HG02798 (cell line): Measurements from ENCODE around the gene CLN3.
"Not testable (repeated sequence)": the region's sequence is repeated elsewhere in the genome, so short reads cannot be mapped to it uniquely, and the experiment has no call there.

Experiments
- ATAC-seq: cut with Tn5 transposase; IDR thresholded peaks from one replicate; pipeline ENCODE4 v1.9.1; 2021; ENCODE audit warnings: mild to moderate bottlenecking; ENCODE audit not compliant: unreplicated experiment, poor library complexity

The CLN3 gene

GRCh38 chr16:28491970-28492474 lies at the start of gene CLN3:
Gene CLN3, minus strand, starts transcription at chr16:28492074. Its CDS starts 315 bp downstream, at chr16:28491759.
- peak; percentile 81 for ATAC-seq

- no peak for ATAC-seq
Measured at GRCh38 chr16:28540346-28540745, 48.5 kb upstream of the CLN3 start.

GRCh38 chr16:28538733-28539596 lies 47.1 kb upstream of the CLN3 start, which contains the start of gene NUPR1:
Gene NUPR1, minus strand, starts transcription at chr16:28538974. Its CDS starts 67 bp downstream, at chr16:28538907.
- ATAC-seq, result no peak

- ATAC-seq, result no peak
Measured at GRCh38 chr16:28537964-28538732, 46.3 kb upstream of the CLN3 start.

- ATAC-seq, result no peak
Measured at GRCh38 chr16:28537076-28537475, 45.2 kb upstream of the CLN3 start.

- no peak for ATAC-seq
Measured at GRCh38 chr16:28534542-28535373, 42.9 kb upstream of the CLN3 start.

GRCh38 chr16:28532940-28533647 lies 41.2 kb upstream of the CLN3 start:
- no peak for ATAC-seq

GRCh38 chr16:28531777-28532744 lies 40.2 kb upstream of the CLN3 start:
- ATAC-seq, result no peak

GRCh38 chr16:28529124-28529523 lies 37.2 kb upstream of the CLN3 start:
- ATAC-seq, result no peak

- ATAC-seq, result no peak
Measured at GRCh38 chr16:28528463-28528867, 36.6 kb upstream of the CLN3 start.

- no peak for ATAC-seq
Measured at GRCh38 chr16:28527985-28528384, 36.1 kb upstream of the CLN3 start.

- not testable (repeated sequence) for ATAC-seq
Measured at GRCh38 chr16:28527100-28527785, 35.4 kb upstream of the CLN3 start.

GRCh38 chr16:28526201-28527099 lies 34.6 kb upstream of the CLN3 start:
- no peak for ATAC-seq

- no peak for ATAC-seq
Measured at GRCh38 chr16:28524681-28525171, 32.9 kb upstream of the CLN3 start.

GRCh38 chr16:28522792-28523191 lies 30.9 kb upstream of the CLN3 start:
- no peak for ATAC-seq

- ATAC-seq, result no peak
Measured at GRCh38 chr16:28521436-28521835, 29.6 kb upstream of the CLN3 start.

GRCh38 chr16:28520672-28521071 lies 28.8 kb upstream of the CLN3 start:
- ATAC-seq, result no peak
